ENCODE measurements around the gene PRKCB. TPM values are rescaled to one million over a fixed set of nuclear protein-coding genes. Genes with fewer than 3 reads are reported as not detected.
"Not testable (repeated sequence)": the region's sequence is repeated elsewhere in the genome, so short reads cannot be mapped to it uniquely, and the experiment has no call there.

The PRKCB gene
- total RNA-seq, 1 donor from 2014 or later = 12.7 TPM

- intact Hi-C loops (cut with DNase I) = no loop called here
- no peak for ATAC-seq
Measured at GRCh38 chr16:23896832-23897821, 61.3 kb downstream of the PRKCB start.

GRCh38 chr16:23898682-23899430 lies 63.1 kb downstream of the PRKCB start:
- intact Hi-C loops (cut with DNase I) = no loop called here
- no peak for DNase-seq (ENCODE audit: low spot score)
- ATAC-seq = no peak

More at GRCh38 chr16:23896832-23897821, 61.3 kb downstream of the PRKCB start:
- no peak for DNase-seq (ENCODE audit: low spot score)

GRCh38 chr16:23899869-23900268 lies 64.1 kb downstream of the PRKCB start:
- intact Hi-C loops (cut with DNase I) = no loop called here
- no peak for DNase-seq (ENCODE audit: low spot score)
- ATAC-seq = no peak

GRCh38 chr16:23900480-23901177 lies 64.8 kb downstream of the PRKCB start:
- no peak for DNase-seq (ENCODE audit: low spot score)
- intact Hi-C loops (cut with DNase I) = no loop called here
- ATAC-seq = no peak

- no peak for DNase-seq (ENCODE audit: low spot score)
- no peak for ATAC-seq
- intact Hi-C loops (cut with DNase I) = no loop called here
Measured at GRCh38 chr16:23901178-23902033, 65.6 kb downstream of the PRKCB start.

- intact Hi-C loops (cut with DNase I) = no loop called here
- DNase-seq (ENCODE audit: low spot score) (no peak), ATAC-seq (no peak)
Measured at GRCh38 chr16:23902034-23902747, 66.4 kb downstream of the PRKCB start.

GRCh38 chr16:23902748-23903414 lies 67.1 kb downstream of the PRKCB start:
- no peak for DNase-seq (ENCODE audit: low spot score)
- no peak for ATAC-seq
- intact Hi-C loops (cut with DNase I) = no loop called here

GRCh38 chr16:23905027-23905426 lies 69.2 kb downstream of the PRKCB start:
- no peak for DNase-seq (ENCODE audit: low spot score)
- intact Hi-C loops (cut with DNase I) = no loop called here
- ATAC-seq = no peak

- no peak for ATAC-seq
- intact Hi-C loops (cut with DNase I) = no loop called here
Measured at GRCh38 chr16:23907457-23907902, 71.7 kb downstream of the PRKCB start.

GRCh38 chr16:23907903-23908302 lies 72.1 kb downstream of the PRKCB start:
- no peak for ATAC-seq
- no peak for DNase-seq (ENCODE audit: low spot score)
- intact Hi-C loops (cut with DNase I) = no loop called here

More at GRCh38 chr16:23907457-23907902, 71.7 kb downstream of the PRKCB start:
- DNase-seq (ENCODE audit: low spot score) = no peak

GRCh38 chr16:23908790-23909189 lies 73.0 kb downstream of the PRKCB start:
- no peak for ATAC-seq
- no peak for DNase-seq (ENCODE audit: low spot score)
- intact Hi-C loops (cut with DNase I) = no loop called here

GRCh38 chr16:23909792-23910418 lies 74.1 kb downstream of the PRKCB start:
- ATAC-seq (no peak), DNase-seq (ENCODE audit: low spot score) (no peak)
- intact Hi-C loops (cut with DNase I) = no loop called here

GRCh38 chr16:23914946-23915530 lies 79.3 kb downstream of the PRKCB start:
- intact Hi-C loops (cut with DNase I) = no loop called here
- ATAC-seq = no peak
- DNase-seq (ENCODE audit: low spot score) = no peak

- ATAC-seq; intact Hi-C loops (cut with DNase I); DNase-seq (ENCODE audit: low spot score): not testable (repeated sequence)
Measured at GRCh38 chr16:23916552-23916951, 80.8 kb downstream of the PRKCB start.

GRCh38 chr16:23917621-23918020 lies 81.8 kb downstream of the PRKCB start:
- intact Hi-C loops (cut with DNase I) = no loop called here
- ATAC-seq = no peak
- DNase-seq (ENCODE audit: low spot score) = no peak

GRCh38 chr16:23920446-23920845 lies 84.7 kb downstream of the PRKCB start:
- ATAC-seq (no peak), DNase-seq (ENCODE audit: low spot score) (no peak)
- intact Hi-C loops (cut with DNase I) = no loop called here

Data from sciatic nerve (tissue), 2 donors.